Ishikawa (cell line): ENCODE measurements around the gene LITAF.

Source experiments
- NFIC ChIP-seq: IDR thresholded peaks from 2 replicates; pipeline ENCODE4 v1.6.1; 2012
- YY1 ChIP-seq: IDR thresholded peaks from 2 replicates; pipeline ENCODE4 v1.6.1; 2012; ENCODE audit warnings: low read depth

GRCh38 chr16:11562411-11562810 lies 24.3 kb downstream of the LITAF start:
- TF ChIP-seq NFIC (no peak), YY1 (no peak)
